GM13977 (cell line): Measurements from ENCODE around the gene SRSF7.

ENCODE experiments used
- DNase-seq: peaks from one replicate; pipeline ENCODE4 v3.0.0; 2012; ENCODE audit warnings: low spot score
- in situ Hi-C: fragments of 300-500 bp; cut with MboI; formaldehyde crosslinking; loops from one replicate; pipeline ENCODE4 v1.12.0; 2022; ENCODE audit warnings: low sequenced_read_pairs, low pct_unique_long_range_greater_than_20kb, mixed read lengths, inconsistent platforms; ENCODE audit not compliant: unreplicated experiment
- TF ChIP-seq, protein P1 (sequence below): IDR thresholded peaks from 2 replicates; pipeline ENCODE4 v1.5.1; 2012; ENCODE audit warnings: mild to moderate bottlenecking, control low read depth; ENCODE audit not compliant: insufficient read depth; ENCODE audit errors: extremely low read depth, missing control alignments

Gene SRSF7

DNA sequence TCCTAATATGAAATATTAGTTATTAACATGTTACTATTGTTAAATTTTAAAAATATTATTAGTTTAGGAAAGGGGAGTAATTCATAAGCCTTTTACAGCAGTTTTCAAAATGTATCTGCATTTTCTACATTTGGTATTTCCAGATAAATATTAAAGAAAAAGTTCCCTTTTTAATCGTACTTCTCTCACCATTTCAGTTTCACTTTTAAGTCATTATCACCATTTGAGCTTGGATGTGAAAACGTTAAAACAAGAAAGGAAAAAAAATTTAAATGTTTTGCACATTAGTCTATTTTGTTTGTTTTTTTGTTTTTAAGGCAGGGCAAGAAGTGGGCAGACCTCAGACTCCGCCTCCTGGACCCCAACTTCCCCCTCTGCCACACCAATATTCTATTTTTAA lies 3.3 kb upstream of the SRSF7 start:
- in situ Hi-C loops: no loop called here
- TF ChIP-seq, protein P1, sequence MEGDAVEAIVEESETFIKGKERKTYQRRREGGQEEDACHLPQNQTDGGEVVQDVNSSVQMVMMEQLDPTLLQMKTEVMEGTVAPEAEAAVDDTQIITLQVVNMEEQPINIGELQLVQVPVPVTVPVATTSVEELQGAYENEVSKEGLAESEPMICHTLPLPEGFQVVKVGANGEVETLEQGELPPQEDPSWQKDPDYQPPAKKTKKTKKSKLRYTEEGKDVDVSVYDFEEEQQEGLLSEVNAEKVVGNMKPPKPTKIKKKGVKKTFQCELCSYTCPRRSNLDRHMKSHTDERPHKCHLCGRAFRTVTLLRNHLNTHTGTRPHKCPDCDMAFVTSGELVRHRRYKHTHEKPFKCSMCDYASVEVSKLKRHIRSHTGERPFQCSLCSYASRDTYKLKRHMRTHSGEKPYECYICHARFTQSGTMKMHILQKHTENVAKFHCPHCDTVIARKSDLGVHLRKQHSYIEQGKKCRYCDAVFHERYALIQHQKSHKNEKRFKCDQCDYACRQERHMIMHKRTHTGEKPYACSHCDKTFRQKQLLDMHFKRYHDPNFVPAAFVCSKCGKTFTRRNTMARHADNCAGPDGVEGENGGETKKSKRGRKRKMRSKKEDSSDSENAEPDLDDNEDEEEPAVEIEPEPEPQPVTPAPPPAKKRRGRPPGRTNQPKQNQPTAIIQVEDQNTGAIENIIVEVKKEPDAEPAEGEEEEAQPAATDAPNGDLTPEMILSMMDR: no peak
- DNase-seq: no peak

- in situ Hi-C loops: no loop called here
- DNase-seq: no peak
- TF ChIP-seq, protein P1: no peak
These were observed 2.9 kb upstream of the SRSF7 start for GRCh38 chr2:38754049-38754448.

DNA sequence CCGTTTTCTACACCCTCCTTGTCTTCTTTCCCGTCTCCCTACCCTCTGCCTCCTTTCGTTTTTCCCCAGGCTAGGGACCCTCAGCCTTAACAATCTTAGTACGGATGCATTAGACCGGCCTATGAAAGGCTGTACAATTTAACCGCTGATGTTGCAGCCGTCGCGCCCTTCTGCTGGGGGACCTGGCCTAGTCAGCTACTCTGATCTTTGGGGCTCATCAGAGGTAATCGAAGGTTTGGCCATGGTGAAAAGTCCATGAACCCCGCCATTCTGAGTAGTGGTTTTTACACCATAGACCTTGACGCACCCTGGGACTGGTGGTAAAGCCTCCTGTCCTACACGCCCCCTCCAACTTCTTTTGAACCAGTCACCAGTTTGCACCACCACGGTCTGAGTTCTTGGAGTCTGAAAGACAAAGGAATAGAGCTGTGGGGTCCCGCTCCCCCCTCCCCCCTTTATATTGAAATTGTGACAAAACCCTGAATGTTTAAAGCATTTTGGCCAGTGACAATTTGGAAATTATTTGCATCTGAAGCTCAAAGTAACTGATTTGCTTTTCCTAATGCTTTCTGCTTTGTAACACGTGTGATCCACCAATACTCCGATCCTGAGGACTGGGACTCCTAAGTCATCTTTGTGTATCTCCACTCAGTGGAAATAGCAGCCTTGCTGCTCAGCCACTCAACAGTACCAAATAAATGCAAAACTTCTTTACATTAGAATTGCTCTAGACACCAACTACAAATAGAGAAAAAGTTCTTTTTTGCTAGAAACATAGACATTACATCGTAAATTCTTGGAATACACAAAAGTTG lies 642 bp upstream of the SRSF7 start:
- DNase-seq: no peak
- in situ Hi-C loops: no loop called here
- TF ChIP-seq, protein P1: no peak

GRCh38 chr2:38750011-38750890 lies 910 bp downstream of the SRSF7 start:
- peak; percentile 63 for DNase-seq
- TF ChIP-seq, protein P1: no peak
- in situ Hi-C loops: no loop called here

DNA sequence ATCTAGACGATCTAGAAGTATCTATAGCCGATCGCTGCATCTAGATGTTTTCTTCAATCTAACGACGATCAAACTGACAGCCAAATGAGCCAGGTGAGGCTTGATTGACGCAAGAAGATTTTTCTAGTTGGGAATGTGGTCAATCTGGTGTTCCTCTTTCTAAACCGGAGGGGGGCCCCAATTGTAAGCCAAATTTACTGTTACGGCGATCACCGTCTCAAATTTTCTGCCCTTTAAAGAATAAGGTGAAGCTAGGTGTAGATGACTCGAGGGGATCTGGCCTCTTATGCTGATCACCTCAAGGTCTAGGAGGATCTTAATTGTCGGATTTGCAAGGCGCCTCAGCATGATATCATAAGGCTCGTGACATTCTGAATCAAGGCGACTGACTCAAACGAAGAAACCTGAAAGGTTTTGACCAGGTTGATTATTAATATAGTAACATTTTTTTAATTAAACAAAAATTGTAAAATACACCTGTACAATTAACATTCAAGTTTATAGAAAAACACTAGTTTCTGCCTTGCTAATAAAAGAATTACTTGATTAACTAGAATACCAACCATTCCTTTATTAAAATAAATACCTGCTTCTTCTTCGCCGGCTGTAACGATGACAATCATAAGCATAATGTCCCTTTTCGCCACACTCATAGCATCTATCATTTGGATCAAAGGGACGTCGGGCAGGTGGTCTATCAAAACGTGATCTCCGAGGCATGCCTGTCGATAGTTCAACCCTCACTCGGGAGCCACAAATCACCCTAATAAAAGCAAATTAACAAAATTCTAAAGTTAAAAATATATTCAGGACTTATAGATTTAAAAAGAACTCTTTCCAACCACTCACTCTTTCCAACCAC lies 2.0 kb downstream of the SRSF7 start:
- no peak for DNase-seq
- TF ChIP-seq, protein P1: no peak
- in situ Hi-C loops: loop anchor here (25.0 kb wide), 1 partner anchor 437 kb away; no protein-coding TSS in a partner anchor

DNA sequence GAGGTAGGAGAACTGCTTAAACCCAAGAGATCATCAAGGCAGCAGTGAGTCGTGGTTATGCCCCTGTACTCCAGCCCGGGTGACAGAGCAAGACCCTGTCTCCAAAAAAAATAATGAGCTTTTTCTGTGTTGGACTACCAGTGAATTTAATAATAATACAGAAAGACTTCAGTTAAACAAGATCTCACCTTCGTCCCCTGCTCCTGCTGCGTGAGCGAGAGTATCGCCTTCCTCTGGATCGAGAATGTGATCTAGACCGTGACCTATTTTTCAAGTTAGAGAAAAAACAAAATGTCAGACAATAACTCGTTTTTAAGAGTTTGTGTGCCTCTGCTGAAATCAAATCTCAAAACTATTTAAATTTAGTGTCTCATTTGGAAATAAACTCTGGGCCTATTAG lies 2.8 kb downstream of the SRSF7 start:
- in situ Hi-C loops: loop anchor here (25.0 kb wide), 1 partner anchor 436 kb away; no protein-coding TSS in a partner anchor
- TF ChIP-seq, protein P1: no peak
- DNase-seq: no peak
